Fibroblast of lung (primary cell): Measurements from ENCODE around the gene PARP9. TPM values are rescaled to one million over a fixed set of nuclear protein-coding genes. Genes with fewer than 3 reads are reported as not detected.

Experiments
- DNase-seq, 2 donors: peaks; one replicate each; pipeline versions ENCODE4 v3.0.0 to v3.0.0-alpha.2; 2010; ENCODE audit warnings: low read depth in 2 of 2
- H2AFZ ChIP-seq: 2 replicates; pipeline ENCODE4 v1.5.1; 2012; ENCODE audit warnings: low read length, control low read depth, inconsistent platforms
- H3K27ac ChIP-seq: 2 replicates; pipeline ENCODE4 v1.5.1; 2011; ENCODE audit warnings: low read length, control low read depth; ENCODE audit not compliant: insufficient read depth
- H3K27me3 ChIP-seq: 2 replicates; pipeline ENCODE4 v1.5.1; 2011; ENCODE audit warnings: mild to moderate bottlenecking, low read length; ENCODE audit not compliant: control insufficient read depth, insufficient read depth
- H3K36me3 ChIP-seq: 2 replicates; pipeline ENCODE4 v1.5.1; 2011; ENCODE audit warnings: low read length; ENCODE audit not compliant: control insufficient read depth, insufficient read depth
- H3K4me1 ChIP-seq: 2 replicates; pipeline ENCODE4 v1.5.1; 2011; ENCODE audit warnings: low read length; ENCODE audit not compliant: control insufficient read depth, insufficient read depth; ENCODE audit errors: extremely low read depth
- H3K4me2 ChIP-seq: 2 replicates; pipeline ENCODE4 v1.5.1; 2011; ENCODE audit warnings: low read length, control low read depth; ENCODE audit not compliant: insufficient read depth; ENCODE audit errors: extremely low read depth
- H3K4me3 ChIP-seq, 4 experiments: fragments of 200-600 bp in 1 of 4; sonication (generic) in 1 of 4; replicated peaks in 1 of 4; 2 replicates each; pipeline ENCODE4 v1.5.1; 2011 to 2016; ENCODE audit warnings: low read length in 4 of 4, low read depth in 3 of 4, mild to moderate bottlenecking in 3 of 4, control low read depth in 2 of 4, inconsistent platforms in 1 of 4, mixed read lengths in 1 of 4; ENCODE audit not compliant: insufficient read depth in 1 of 4; ENCODE audit errors: control extremely low read depth in 1 of 4
- H3K79me2 ChIP-seq: 2 replicates; pipeline ENCODE4 v1.5.1; 2012; ENCODE audit warnings: mild to moderate bottlenecking, low read length, inconsistent platforms; ENCODE audit not compliant: control insufficient read depth, insufficient read depth
- H3K9ac ChIP-seq: 2 replicates; pipeline ENCODE4 v1.5.1; 2011; ENCODE audit warnings: mild to moderate bottlenecking, low read length, control low read depth; ENCODE audit not compliant: insufficient read depth
- H3K9me3 ChIP-seq: 2 replicates; pipeline ENCODE4 v1.5.1; 2012; ENCODE audit warnings: low read depth, low read length; ENCODE audit not compliant: control insufficient read depth, insufficient read depth
- H4K20me1 ChIP-seq: 2 replicates; pipeline ENCODE4 v1.5.1; 2011; ENCODE audit warnings: low read length; ENCODE audit not compliant: control insufficient read depth, insufficient read depth; ENCODE audit errors: extremely low read depth
- EZH2 ChIP-seq: IDR thresholded peaks from 2 replicates; pipeline ENCODE4 v1.5.1; 2012; ENCODE audit warnings: low read length, control low read depth, mild to moderate bottlenecking; ENCODE audit errors: missing control alignments
- polyA plus RNA-seq, 2 donors: library from polyadenylated mRNA; depleted of rRNA in 1 of 2; stranded (reverse) in 1 of 2; unstranded in 1 of 2; fragments of >200 nt; gene quantifications; 2 replicates each; pipeline ENCODE4 v1.2.1, GENCODE V29; 2011 to 2012; ENCODE audit warnings: missing spikeins in 1 of 2
- total RNA-seq: library from RNA; depleted of rRNA; stranded (reverse); fragments of >200 nt; gene quantifications from 2 replicates; pipeline ENCODE4 v1.2.1, GENCODE V29; 2014
- TF ChIP-seq, protein P1 (sequence below), 2 donors: IDR thresholded peaks in 1 of 2; conservative IDR thresholded peaks in 1 of 2; 1 replicate in 1 of 2; 2 replicates in 1 of 2; pipeline ENCODE4 v1.5.1; 2011 to 2012; ENCODE audit warnings: low read length in 2 of 2, control low read depth in 1 of 2, inconsistent platforms in 1 of 2, low read depth in 1 of 2, mild to moderate bottlenecking in 1 of 2

The PARP9 gene
- total and polyA plus RNA-seq, 2 donors (not counting 1 experiment from before 2014, with no cell fraction given), result 50.0 to 56.0 TPM

DNA sequence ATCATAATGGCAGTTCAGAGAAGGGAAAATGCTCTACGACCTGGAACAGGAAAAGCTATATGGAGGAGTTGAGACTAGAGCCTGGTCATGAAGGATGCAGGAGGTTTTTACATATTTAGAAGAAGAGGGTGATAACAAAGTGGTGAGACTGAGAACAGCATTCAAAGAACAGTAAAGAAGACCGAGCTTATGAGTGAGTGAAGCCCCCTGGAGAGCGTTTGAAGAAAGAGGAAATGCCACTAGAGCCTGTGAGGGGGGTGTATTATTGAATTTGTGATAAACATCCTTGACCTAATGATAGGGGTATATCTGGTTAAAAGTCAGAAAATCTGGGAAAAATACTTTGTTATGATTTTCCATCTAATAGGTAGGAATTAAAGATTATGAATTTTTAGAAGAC, 4.2 kb downstream of the PARP9 start:
- no peaks in the 10 kb centered on the region for H3K27me3 ChIP-seq
- no peaks in the 10 kb centered on the region for H3K9me3 ChIP-seq
- no peaks in the 10 kb centered on the region for H3K4me1 ChIP-seq
- no peaks in the 10 kb centered on the region for H3K36me3 ChIP-seq
- no peak overlapping the region for H2AFZ ChIP-seq
- TF ChIP-seq EZH2, result no peak
- TF ChIP-seq, protein P1, sequence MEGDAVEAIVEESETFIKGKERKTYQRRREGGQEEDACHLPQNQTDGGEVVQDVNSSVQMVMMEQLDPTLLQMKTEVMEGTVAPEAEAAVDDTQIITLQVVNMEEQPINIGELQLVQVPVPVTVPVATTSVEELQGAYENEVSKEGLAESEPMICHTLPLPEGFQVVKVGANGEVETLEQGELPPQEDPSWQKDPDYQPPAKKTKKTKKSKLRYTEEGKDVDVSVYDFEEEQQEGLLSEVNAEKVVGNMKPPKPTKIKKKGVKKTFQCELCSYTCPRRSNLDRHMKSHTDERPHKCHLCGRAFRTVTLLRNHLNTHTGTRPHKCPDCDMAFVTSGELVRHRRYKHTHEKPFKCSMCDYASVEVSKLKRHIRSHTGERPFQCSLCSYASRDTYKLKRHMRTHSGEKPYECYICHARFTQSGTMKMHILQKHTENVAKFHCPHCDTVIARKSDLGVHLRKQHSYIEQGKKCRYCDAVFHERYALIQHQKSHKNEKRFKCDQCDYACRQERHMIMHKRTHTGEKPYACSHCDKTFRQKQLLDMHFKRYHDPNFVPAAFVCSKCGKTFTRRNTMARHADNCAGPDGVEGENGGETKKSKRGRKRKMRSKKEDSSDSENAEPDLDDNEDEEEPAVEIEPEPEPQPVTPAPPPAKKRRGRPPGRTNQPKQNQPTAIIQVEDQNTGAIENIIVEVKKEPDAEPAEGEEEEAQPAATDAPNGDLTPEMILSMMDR (conservative IDR thresholded peaks at IDR 0.05 in 1 of 2, IDR thresholded peaks at IDR 0.05 in 1 of 2; ENCODE audit: low read depth in 1 of 2, low read length in 2 of 2), result no peak
- H3K9ac ChIP-seq, result no peak overlapping the region
- H4K20me1 ChIP-seq, result no peaks in the 10 kb centered on the region
- H3K79me2 ChIP-seq, result peaks cover 11% of the 10 kb centered on the region
- no peak overlapping the region for H3K4me2 ChIP-seq
- no peak overlapping the region for H3K27ac ChIP-seq
- no peak for DNase-seq
- no peak overlapping the region for H3K4me3 ChIP-seq

- Histone ChIP-seq H3K4me3 (no peak overlapping the region), H3K79me2 (peaks cover 5% of the 10 kb centered on the region), H3K4me1 (no peaks in the 10 kb centered on the region), H4K20me1 (no peaks in the 10 kb centered on the region), H3K27me3 (no peaks in the 10 kb centered on the region), H3K9me3 (no peaks in the 10 kb centered on the region), H3K9ac (no peak overlapping the region), H2AFZ (no peak overlapping the region), H3K36me3 (peaks cover 4% of the 10 kb centered on the region), H3K4me2 (no peak overlapping the region), H3K27ac (no peak overlapping the region)
- TF ChIP-seq, protein P1 (conservative IDR thresholded peaks at IDR 0.05 in 1 of 2, IDR thresholded peaks at IDR 0.05 in 1 of 2; ENCODE audit: low read depth in 1 of 2, low read length in 2 of 2), result no peak
- TF ChIP-seq EZH2, result no peak
- DNase-seq, result no peak
Measured at GRCh38 chr3:122558605-122559004, 5.5 kb downstream of the PARP9 start.

GRCh38 chr3:122557356-122557755, 6.7 kb downstream of the PARP9 start:
- Histone ChIP-seq H3K79me2 (no peaks in the 10 kb centered on the region), H3K27ac (no peak overlapping the region), H3K4me1 (no peaks in the 10 kb centered on the region), H4K20me1 (no peaks in the 10 kb centered on the region), H3K9me3 (no peaks in the 10 kb centered on the region), H3K9ac (no peak overlapping the region), H3K4me2 (no peak overlapping the region), H3K27me3 (no peaks in the 10 kb centered on the region), H3K4me3 (no peak overlapping the region), H2AFZ (no peak overlapping the region), H3K36me3 (peaks cover 5% of the 10 kb centered on the region)
- TF ChIP-seq EZH2, result no peak
- TF ChIP-seq, protein P1 (conservative IDR thresholded peaks at IDR 0.05 in 1 of 2, IDR thresholded peaks at IDR 0.05 in 1 of 2; ENCODE audit: low read depth in 1 of 2, low read length in 2 of 2), result no peak
- no peak for DNase-seq
